ENCODE results near the gene PA2G4. TPM values are rescaled to one million over a fixed set of nuclear protein-coding genes. Genes with fewer than 3 reads are reported as not detected.

The PA2G4 gene
- total RNA-seq, 4 donors from 2014 or later: 79.6 to 104 (median 93.5) TPM

GRCh38 chr12:56158029-56158925 lies 53.9 kb downstream of the PA2G4 start, which contains the start of gene MYL6:
Gene MYL6 (plus strand): TSS chr12:56158359. CDS start chr12:56158402, 43 bp downstream.
- 0 to 1% methylated on average over 29 to 30 of the region's 30 CpGs for WGBS, 2 donors

DNA sequence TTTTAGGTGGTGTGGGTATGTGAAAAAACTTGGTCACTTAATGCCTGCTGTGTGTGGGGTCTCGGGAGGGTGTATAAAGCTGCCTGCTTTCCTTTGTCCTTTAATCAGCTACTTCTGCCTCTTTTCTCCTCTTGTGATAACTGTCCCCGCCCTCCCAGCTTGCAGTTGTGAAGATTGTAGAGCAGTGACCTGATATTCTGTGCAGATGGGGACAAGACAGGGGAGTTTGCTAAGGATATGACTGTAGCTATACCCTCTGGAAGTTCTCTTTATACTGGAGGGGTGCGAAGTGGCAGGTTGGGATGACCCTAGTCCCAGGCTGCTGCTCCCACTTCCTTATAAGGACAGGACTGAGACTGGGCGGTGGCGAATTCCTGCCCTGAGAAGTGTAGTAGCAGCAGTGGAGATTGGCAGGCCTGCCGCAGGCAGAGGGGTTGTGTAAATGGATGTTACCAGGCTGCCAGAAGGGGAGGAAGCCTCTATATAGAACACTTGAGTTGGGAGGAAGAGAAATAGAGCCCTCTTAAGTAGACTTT lies 54.6 kb downstream of the PA2G4 start:
- H3K27me3 ChIP-seq: no peaks in the 10 kb centered on the region
- 0% methylated on average over 6 of the region's 6 CpGs for WGBS, 2 donors
- H3K27ac ChIP-seq: peak overlapping the region; percentile 96 to 98 (median 98)
- peak overlapping the region; percentile 69 to 94 (median 89) for H3K4me3 ChIP-seq
- no peaks in the 10 kb centered on the region for H3K9me3 ChIP-seq
- peaks cover 0 to 45% (median 31%) of the 10 kb centered on the region in 4 donors for H3K4me1 ChIP-seq
- peak; percentile 62 to 71 for DNase-seq (ENCODE audit: low spot score in 2 of 2)
- TF ChIP-seq, protein P1, sequence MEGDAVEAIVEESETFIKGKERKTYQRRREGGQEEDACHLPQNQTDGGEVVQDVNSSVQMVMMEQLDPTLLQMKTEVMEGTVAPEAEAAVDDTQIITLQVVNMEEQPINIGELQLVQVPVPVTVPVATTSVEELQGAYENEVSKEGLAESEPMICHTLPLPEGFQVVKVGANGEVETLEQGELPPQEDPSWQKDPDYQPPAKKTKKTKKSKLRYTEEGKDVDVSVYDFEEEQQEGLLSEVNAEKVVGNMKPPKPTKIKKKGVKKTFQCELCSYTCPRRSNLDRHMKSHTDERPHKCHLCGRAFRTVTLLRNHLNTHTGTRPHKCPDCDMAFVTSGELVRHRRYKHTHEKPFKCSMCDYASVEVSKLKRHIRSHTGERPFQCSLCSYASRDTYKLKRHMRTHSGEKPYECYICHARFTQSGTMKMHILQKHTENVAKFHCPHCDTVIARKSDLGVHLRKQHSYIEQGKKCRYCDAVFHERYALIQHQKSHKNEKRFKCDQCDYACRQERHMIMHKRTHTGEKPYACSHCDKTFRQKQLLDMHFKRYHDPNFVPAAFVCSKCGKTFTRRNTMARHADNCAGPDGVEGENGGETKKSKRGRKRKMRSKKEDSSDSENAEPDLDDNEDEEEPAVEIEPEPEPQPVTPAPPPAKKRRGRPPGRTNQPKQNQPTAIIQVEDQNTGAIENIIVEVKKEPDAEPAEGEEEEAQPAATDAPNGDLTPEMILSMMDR (IDR thresholded peaks at IDR 0.05): no peak
- TF ChIP-seq POLR2A (IDR thresholded peaks at IDR 0.05) (peak in 1 of 2 donors; percentile 46), EP300 (IDR thresholded peaks at IDR 0.05) (peak in 1 of 2 donors; percentile 67)
- H3K36me3 ChIP-seq: peaks cover 0 to 46% (median 12%) of the 10 kb centered on the region in 3 donors

More at GRCh38 chr12:56158029-56158925, 53.9 kb downstream of the PA2G4 start, which contains the start of gene MYL6:
- no peaks in the 10 kb centered on the region for H3K9me3 ChIP-seq
- no peaks in the 10 kb centered on the region for H3K27me3 ChIP-seq
- peak; percentile 99 to 100 for TF ChIP-seq POLR2A (IDR thresholded peaks at IDR 0.05)
- TF ChIP-seq, protein P1 (IDR thresholded peaks at IDR 0.05): no peak
- peak; percentile 26 to 100 for TF ChIP-seq EP300 (IDR thresholded peaks at IDR 0.05)
- H3K4me3 ChIP-seq: peak within 1 kb of the TSS; percentile 69 to 94 (median 89)
- H3K27ac ChIP-seq: peak within 1 kb of the TSS; percentile 96 to 98 (median 98)
- DNase-seq (ENCODE audit: low spot score in 2 of 2): peak; percentile 98 to 100
- H3K36me3 ChIP-seq: peaks cover 0 to 39% (median 12%) of the 10 kb centered on the region in 3 donors
- peaks cover 0 to 52% (median 31%) of the 10 kb centered on the region in 4 donors for H3K4me1 ChIP-seq

DNA sequence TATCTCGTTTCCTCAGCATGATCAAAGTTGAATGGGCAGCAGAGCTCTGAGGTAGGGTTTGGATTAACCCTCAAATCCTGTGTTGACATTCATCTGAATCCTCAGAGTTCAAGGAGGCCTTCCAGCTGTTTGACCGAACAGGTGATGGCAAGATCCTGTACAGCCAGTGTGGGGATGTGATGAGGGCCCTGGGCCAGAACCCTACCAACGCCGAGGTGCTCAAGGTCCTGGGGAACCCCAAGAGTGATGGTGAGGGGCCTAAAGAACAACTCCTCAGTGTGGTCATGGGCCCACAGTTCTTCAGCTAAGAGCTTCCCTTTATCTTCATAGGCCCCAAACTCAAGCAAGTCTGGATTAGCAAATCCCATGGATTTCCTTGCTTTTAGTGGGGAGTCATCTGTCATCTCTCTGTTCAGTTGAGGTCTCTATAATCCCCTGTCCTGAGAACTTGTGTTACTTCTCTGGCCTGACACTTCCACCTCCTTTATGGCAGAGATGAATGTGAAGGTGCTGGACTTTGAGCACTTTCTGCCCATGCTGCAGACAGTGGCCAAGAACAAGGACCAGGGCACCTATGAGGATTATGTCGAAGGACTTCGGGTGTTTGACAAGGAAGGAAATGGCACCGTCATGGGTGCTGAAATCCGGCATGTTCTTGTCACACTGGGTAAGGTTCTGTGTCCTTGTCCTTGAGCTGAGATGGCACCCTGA lies 55.3 kb downstream of the PA2G4 start:
- WGBS, 2 donors: 18 to 20% methylated on average over 8 of the region's 8 CpGs
- Histone ChIP-seq H3K27me3 (no peaks in the 10 kb centered on the region), H3K4me1 (peaks cover 0 to 41% (median 31%) of the 10 kb centered on the region in 4 donors), H3K4me3 (peak overlapping the region; percentile 69 to 94 (median 89)), H3K27ac (peak overlapping the region; percentile 96 to 98 (median 98)), H3K36me3 (peaks cover 0 to 53% (median 19%) of the 10 kb centered on the region in 3 donors), H3K9me3 (no peaks in the 10 kb centered on the region)
- no peak for DNase-seq (ENCODE audit: low spot score in 2 of 2)
- TF ChIP-seq, protein P1 (IDR thresholded peaks at IDR 0.05): no peak
- TF ChIP-seq EP300 (IDR thresholded peaks at IDR 0.05) (no peak), POLR2A (IDR thresholded peaks at IDR 0.05) (no peak)

- Histone ChIP-seq H3K4me3 (peak overlapping the region; percentile 69 to 94 (median 89)), H3K4me1 (peaks cover 0 to 41% (median 31%) of the 10 kb centered on the region in 4 donors), H3K36me3 (peaks cover 0 to 59% (median 25%) of the 10 kb centered on the region in 3 donors), H3K27ac (peak overlapping the region; percentile 96 to 98 (median 98)), H3K9me3 (no peaks in the 10 kb centered on the region), H3K27me3 (no peaks in the 10 kb centered on the region)
- WGBS, 2 donors: 18 to 21% methylated on average over 7 of the region's 7 CpGs
- TF ChIP-seq, protein P1 (IDR thresholded peaks at IDR 0.05): no peak
- TF ChIP-seq EP300 (IDR thresholded peaks at IDR 0.05) (peak in 1 of 2 donors; percentile 46), POLR2A (IDR thresholded peaks at IDR 0.05) (no peak)
- no peak for DNase-seq (ENCODE audit: low spot score in 2 of 2)
These were observed 55.9 kb downstream of the PA2G4 start for GRCh38 chr12:56160193-56160763.

Data from tibial nerve (tissue), 4 donors.